ENCODE results near the gene CIAO3.

- TF ChIP-seq, protein P1, sequence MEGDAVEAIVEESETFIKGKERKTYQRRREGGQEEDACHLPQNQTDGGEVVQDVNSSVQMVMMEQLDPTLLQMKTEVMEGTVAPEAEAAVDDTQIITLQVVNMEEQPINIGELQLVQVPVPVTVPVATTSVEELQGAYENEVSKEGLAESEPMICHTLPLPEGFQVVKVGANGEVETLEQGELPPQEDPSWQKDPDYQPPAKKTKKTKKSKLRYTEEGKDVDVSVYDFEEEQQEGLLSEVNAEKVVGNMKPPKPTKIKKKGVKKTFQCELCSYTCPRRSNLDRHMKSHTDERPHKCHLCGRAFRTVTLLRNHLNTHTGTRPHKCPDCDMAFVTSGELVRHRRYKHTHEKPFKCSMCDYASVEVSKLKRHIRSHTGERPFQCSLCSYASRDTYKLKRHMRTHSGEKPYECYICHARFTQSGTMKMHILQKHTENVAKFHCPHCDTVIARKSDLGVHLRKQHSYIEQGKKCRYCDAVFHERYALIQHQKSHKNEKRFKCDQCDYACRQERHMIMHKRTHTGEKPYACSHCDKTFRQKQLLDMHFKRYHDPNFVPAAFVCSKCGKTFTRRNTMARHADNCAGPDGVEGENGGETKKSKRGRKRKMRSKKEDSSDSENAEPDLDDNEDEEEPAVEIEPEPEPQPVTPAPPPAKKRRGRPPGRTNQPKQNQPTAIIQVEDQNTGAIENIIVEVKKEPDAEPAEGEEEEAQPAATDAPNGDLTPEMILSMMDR (IDR thresholded peaks at IDR 0.05), result no peak
- no peak for TF ChIP-seq POLR2A (IDR thresholded peaks at IDR 0.05; ENCODE audit: low read depth)
These were observed 39.9 kb downstream of the CIAO3 start for GRCh38 chr16:700684-701584.

All from esophagus muscularis mucosa (tissue), 3 donors.